Endothelial cell of umbilical vein (primary cell): ENCODE results near the gene CLEC5A. TPM values are rescaled to one million over a fixed set of nuclear protein-coding genes. Genes with fewer than 3 reads are reported as not detected.

Experiments used
- BruUV-seq: library from RNA; stranded (reverse); fragments of 400-500 nt; replicated peaks from 2 replicates; lab custom pipeline; 2021; lab: Mats Ljungman, UMichigan
- CTCF ChIA-PET: fragments of 300-600, 350-600 bp; sonication (Branson Sonifier 250); formaldehyde crosslinking; loops from one replicate; lab custom pipeline; 2021; ENCODE audit warnings: antibody characterized with exemption, inconsistent platforms; lab: Charles Lee
- POLR2A ChIA-PET: fragments of 300-600, 350-600 bp; sonication (Branson Sonifier 250); formaldehyde crosslinking; loops from one replicate; lab custom pipeline; 2021; ENCODE audit warnings: antibody characterized with exemption, inconsistent platforms; lab: Charles Lee
- DNase-seq: peaks from one replicate; pipeline ENCODE4 v3.0.0-alpha.2; 2011; ENCODE audit warnings: low read depth, low spot score
- FAIRE-seq: peaks from 2 replicates; lab custom pipeline; 2011; peaks lifted over from hg19 to GRCh38; lab: Jason Lieb, UNC
- H2AFZ ChIP-seq: 2 replicates; pipeline ENCODE4 v1.6.0; 2012; ENCODE audit warnings: low read depth, low read length, control low read depth, inconsistent platforms
- H3K27ac ChIP-seq: 2 replicates; pipeline ENCODE4 v1.5.1; 2011; ENCODE audit warnings: low read depth, mild to moderate bottlenecking, control low read depth, low read length, moderate library complexity; ENCODE audit not compliant: insufficient read depth
- H3K27me3 ChIP-seq, 2 experiments: 2 replicates each; pipeline versions ENCODE4 v1.6.0 to v1.6.1; 2011; ENCODE audit warnings: low read length in 2 of 2, mixed read lengths in 1 of 2; ENCODE audit not compliant: control insufficient read depth in 2 of 2, insufficient read depth in 2 of 2
- H3K36me3 ChIP-seq, 2 experiments: 2 replicates in 1 of 2; 3 replicates in 1 of 2; pipeline ENCODE4 v1.5.1; 2011; ENCODE audit warnings: low read length in 2 of 2, mild to moderate bottlenecking in 1 of 2, moderate library complexity in 1 of 2; ENCODE audit not compliant: control insufficient read depth in 2 of 2, insufficient read depth in 2 of 2; ENCODE audit errors: extremely low read depth in 1 of 2
- H3K4me1 ChIP-seq: 3 replicates; pipeline ENCODE4 v1.5.1; 2011; ENCODE audit warnings: mild to moderate bottlenecking, low read length; ENCODE audit not compliant: control insufficient read depth, insufficient read depth; ENCODE audit errors: extremely low read depth
- H3K4me2 ChIP-seq: 2 replicates; pipeline ENCODE4 v1.6.1; 2011; ENCODE audit warnings: low read length, control low read depth, mixed read lengths; ENCODE audit not compliant: insufficient read depth
- H3K4me3 ChIP-seq, 3 experiments: fragments of 200-600 bp in 1 of 3; sonication (generic), shearing (Covaris generic) in 1 of 3; replicated peaks in 1 of 3; 2 replicates each; pipeline ENCODE4 v1.5.1; 2011 to 2016; ENCODE audit warnings: control low read depth in 3 of 3, low read length in 3 of 3, mild to moderate bottlenecking in 2 of 3, inconsistent platforms in 1 of 3, low read depth in 1 of 3, moderate library complexity in 1 of 3; ENCODE audit not compliant: insufficient read depth in 1 of 3
- H3K79me2 ChIP-seq: 2 replicates; pipeline ENCODE4 v1.6.0; 2012; ENCODE audit warnings: low read length, inconsistent platforms; ENCODE audit not compliant: control insufficient read depth, insufficient read depth
- H3K9ac ChIP-seq: replicated peaks from 2 replicates; pipeline ENCODE3; 2011; ENCODE audit warnings: low read length, control low read depth; ENCODE audit not compliant: insufficient read depth; ENCODE audit errors: extremely low read depth
- H3K9me1 ChIP-seq: replicated peaks from 3 replicates; pipeline ENCODE4 v1.6.0; 2011; ENCODE audit warnings: mild to moderate bottlenecking, low read length; ENCODE audit not compliant: control insufficient read depth, insufficient read depth; ENCODE audit errors: extremely low read depth
- H3K9me3 ChIP-seq: replicated peaks from 2 replicates; pipeline ENCODE4 v1.5.1; 2012; ENCODE audit warnings: low read length, inconsistent platforms; ENCODE audit not compliant: control insufficient read depth, insufficient read depth
- H4K20me1 ChIP-seq: replicated peaks from 2 replicates; pipeline ENCODE3; 2011; ENCODE audit warnings: mild to moderate bottlenecking, low read length; ENCODE audit not compliant: control insufficient read depth, insufficient read depth; ENCODE audit errors: extremely low read depth
- EZH2 ChIP-seq: IDR thresholded peaks from 2 replicates; pipeline ENCODE4 v1.6.1; 2012; ENCODE audit warnings: borderline replicate concordance, low read depth, mild to moderate bottlenecking, moderate library complexity, low read length, inconsistent platforms; ENCODE audit not compliant: severe bottlenecking
- FOS ChIP-seq: IDR thresholded peaks from 2 replicates; pipeline ENCODE4 v1.6.1; 2011; ENCODE audit warnings: mild to moderate bottlenecking, low read length, moderate library complexity, borderline replicate concordance; ENCODE audit not compliant: insufficient read depth
- GATA2 ChIP-seq: IDR thresholded peaks from 2 replicates; pipeline ENCODE4 v1.7.0; 2011; ENCODE audit warnings: low read depth, mild to moderate bottlenecking, moderate library complexity, mixed read lengths, low read length; ENCODE audit not compliant: insufficient read length, insufficient read depth
- JUN ChIP-seq: IDR thresholded peaks from 2 replicates; pipeline ENCODE4 v1.6.1; 2011; ENCODE audit warnings: borderline replicate concordance, low read depth; ENCODE audit not compliant: insufficient read length, insufficient read depth
- MAX ChIP-seq: IDR thresholded peaks from 2 replicates; pipeline ENCODE4 v1.6.1; 2011; ENCODE audit not compliant: insufficient read depth, insufficient read length
- MYC ChIP-seq: IDR thresholded peaks from one replicate; pipeline ENCODE4 v1.6.1; 2011; ENCODE audit warnings: mild to moderate bottlenecking, low read depth, low read length
- POLR2A ChIP-seq: IDR thresholded peaks from 2 replicates; pipeline ENCODE4 v1.6.1; 2012; ENCODE audit warnings: low read depth, mild to moderate bottlenecking, control low read depth, low read length
- POLR2AphosphoS5 ChIP-seq: IDR thresholded peaks from 2 replicates; pipeline ENCODE4 v1.6.1; 2012; ENCODE audit warnings: low read depth, mild to moderate bottlenecking, control low read depth, low read length, moderate library complexity; ENCODE audit not compliant: insufficient read depth
- dilution Hi-C: fragments of 300-500 bp; cut with MboI; formaldehyde crosslinking; loops from one replicate; pipeline ENCODE4 v1.15.0; 2019; ENCODE audit warnings: low sequenced_read_pairs; ENCODE audit not compliant: extremely low pct_ligation_motif_present
- intact Hi-C: fragments of 100-400 bp; cut with micrococcal nuclease; formaldehyde crosslinking; loops from one replicate; pipeline ENCODE4 v1.10.0; 2022
- polyA plus RNA-seq, 4 experiments: library from polyadenylated mRNA; depleted of rRNA in 3 of 4; stranded (reverse) in 3 of 4; unstranded in 1 of 4; fragments of >200 nt; gene quantifications; 2 replicates each; pipeline versions ENCODE4 v1.2.1 to v1.2.3, GENCODE V29; 2011 to 2012; ENCODE audit warnings: missing spikeins in 1 of 4
- total RNA-seq: library from RNA; stranded (reverse); gene quantifications from 2 replicates; pipeline ENCODE4 v1.2.3, GENCODE V29; 2021
- TF ChIP-seq, protein P1 (sequence below), 2 donors: IDR thresholded peaks; 1 replicate in 1 of 2; 2 replicates in 1 of 2; pipeline ENCODE4 v1.5.1; 2011; ENCODE audit warnings: low read length in 2 of 2, mild to moderate bottlenecking in 2 of 2, moderate library complexity in 2 of 2, control low read depth in 1 of 2, inconsistent platforms in 1 of 2, low read depth in 1 of 2; ENCODE audit not compliant: insufficient read depth in 1 of 2; ENCODE audit errors: extremely low read depth in 1 of 2

CLEC5A gene
- total and polyA plus RNA-seq, 2 donors (not counting 3 experiments of a cell fraction or from before 2014, with no cell fraction given) = not detected

- no peaks in the 10 kb centered on the region for H3K9me1 ChIP-seq
- BruUV-seq = no TSS peak
- DNase-seq = no peak
These were observed 2.9 kb downstream of the CLEC5A start for GRCh38 chr7:141943846-141944245.

More at GRCh38 chr7:141943846-141944245, 2.9 kb downstream of the CLEC5A start:
- POLR2A ChIA-PET = no interaction called here
- FAIRE-seq = no peak
- Histone ChIP-seq H4K20me1 (no peaks in the 10 kb centered on the region), H3K27ac (no peak overlapping the region), H3K9me3 (no peaks in the 10 kb centered on the region), H3K79me2 (no peaks in the 10 kb centered on the region), H3K27me3 (no peaks in the 10 kb centered on the region), H2AFZ (no peak overlapping the region), H3K4me2 (no peak overlapping the region), H3K36me3 (no peaks in the 10 kb centered on the region), H3K9ac (no peak overlapping the region), H3K4me1 (no peaks in the 10 kb centered on the region), H3K4me3 (no peak overlapping the region)
- dilution Hi-C loops (no loop called here), intact Hi-C loops (no loop called here)
- CTCF ChIA-PET = no interaction called here
- TF ChIP-seq POLR2A = no peak
- no peak for TF ChIP-seq MYC
- no peak for TF ChIP-seq POLR2AphosphoS5
- no peak for TF ChIP-seq GATA2
- no peak for TF ChIP-seq EZH2
- TF ChIP-seq, protein P1, sequence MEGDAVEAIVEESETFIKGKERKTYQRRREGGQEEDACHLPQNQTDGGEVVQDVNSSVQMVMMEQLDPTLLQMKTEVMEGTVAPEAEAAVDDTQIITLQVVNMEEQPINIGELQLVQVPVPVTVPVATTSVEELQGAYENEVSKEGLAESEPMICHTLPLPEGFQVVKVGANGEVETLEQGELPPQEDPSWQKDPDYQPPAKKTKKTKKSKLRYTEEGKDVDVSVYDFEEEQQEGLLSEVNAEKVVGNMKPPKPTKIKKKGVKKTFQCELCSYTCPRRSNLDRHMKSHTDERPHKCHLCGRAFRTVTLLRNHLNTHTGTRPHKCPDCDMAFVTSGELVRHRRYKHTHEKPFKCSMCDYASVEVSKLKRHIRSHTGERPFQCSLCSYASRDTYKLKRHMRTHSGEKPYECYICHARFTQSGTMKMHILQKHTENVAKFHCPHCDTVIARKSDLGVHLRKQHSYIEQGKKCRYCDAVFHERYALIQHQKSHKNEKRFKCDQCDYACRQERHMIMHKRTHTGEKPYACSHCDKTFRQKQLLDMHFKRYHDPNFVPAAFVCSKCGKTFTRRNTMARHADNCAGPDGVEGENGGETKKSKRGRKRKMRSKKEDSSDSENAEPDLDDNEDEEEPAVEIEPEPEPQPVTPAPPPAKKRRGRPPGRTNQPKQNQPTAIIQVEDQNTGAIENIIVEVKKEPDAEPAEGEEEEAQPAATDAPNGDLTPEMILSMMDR (IDR thresholded peaks at IDR 0.05; ENCODE audit: extremely low read depth in 1 of 2, insufficient read depth in 1 of 2, low read depth in 1 of 2, low read length in 2 of 2) = no peak
- TF ChIP-seq JUN = no peak
- TF ChIP-seq MAX = no peak
- no peak for TF ChIP-seq FOS
